Measurements from ENCODE around the gene MAGI2.
"Not testable (repeated sequence)": the region's sequence is repeated elsewhere in the genome, so short reads cannot be mapped to it uniquely, and the experiment has no call there.

Gene MAGI2

DNA sequence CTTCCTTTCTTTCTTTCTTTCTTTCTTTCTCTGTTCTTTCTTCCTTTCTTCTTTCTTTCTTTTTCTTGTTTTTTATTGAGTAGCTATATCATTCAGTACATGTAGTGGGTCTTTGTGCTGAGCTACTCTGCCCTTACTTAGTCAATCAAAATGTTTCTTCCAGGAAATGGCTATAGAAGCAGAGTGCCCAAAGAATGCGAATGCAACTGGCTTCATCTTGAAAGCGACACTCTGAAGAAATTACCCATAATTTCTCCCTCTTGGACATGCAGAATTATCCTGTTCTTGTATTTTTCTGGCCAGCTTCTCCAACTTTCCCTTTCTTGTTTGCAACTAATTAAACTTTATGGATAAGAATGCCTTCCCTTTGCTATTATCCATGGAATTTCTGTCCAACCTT lies 441.5 kb downstream of the MAGI2 start:
- DNase-seq: no peak

DNA sequence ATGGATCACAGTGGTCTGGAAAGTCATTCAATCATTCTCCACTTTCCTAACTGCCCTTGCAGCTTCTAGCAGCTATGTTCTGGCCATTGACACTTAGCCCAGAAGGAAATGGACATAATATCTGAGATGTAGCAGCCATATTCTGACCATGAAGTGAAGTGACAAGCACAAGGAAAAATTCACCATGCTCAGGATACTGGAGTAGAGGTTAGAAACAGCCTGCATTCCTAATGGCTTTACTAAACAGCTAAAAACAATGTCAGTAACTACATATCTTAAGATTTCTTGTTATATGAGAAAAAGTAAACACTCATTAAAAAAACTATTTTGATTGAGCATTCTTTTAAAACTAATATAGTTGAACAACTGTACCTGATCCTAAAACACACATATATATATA lies 443.8 kb downstream of the MAGI2 start:
- DNase-seq: no peak

DNA sequence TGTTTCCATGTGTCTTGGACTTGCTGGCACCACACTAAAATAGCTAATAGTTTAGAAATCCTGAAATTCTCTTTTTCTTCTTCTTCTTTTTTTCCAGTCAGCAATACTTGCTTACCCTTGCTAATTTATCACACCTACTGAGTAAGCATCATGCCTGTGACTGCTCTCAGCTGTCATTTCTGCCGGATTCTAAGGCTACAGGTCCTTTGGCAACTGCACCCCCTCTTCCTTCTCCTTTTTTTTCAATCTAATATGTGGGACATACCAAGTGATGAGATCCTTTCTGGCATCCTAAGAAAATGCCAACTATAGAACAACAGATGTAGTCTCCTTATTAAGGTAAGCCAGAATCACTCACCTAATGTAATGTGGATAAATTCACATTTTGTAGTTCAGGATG lies 444.7 kb downstream of the MAGI2 start:
- no peak for DNase-seq

DNA sequence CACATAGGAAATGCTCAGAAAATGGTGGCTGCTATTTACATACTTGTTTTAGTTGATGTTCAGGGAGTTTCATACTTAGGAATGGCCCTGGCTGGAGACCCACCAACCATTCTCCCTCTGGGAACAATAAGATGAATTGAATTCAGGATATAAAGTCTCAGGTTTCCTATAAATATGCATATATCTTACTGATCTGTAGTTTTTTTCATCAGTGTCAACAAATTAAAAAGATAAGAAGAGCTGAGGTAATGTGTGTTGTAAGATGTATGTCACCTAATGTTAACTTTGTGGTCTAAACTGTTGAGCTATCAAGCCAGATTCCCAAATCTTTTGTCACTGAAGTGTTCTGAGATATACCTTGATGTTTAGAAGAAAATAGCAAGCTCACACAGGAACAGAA lies 457.5 kb downstream of the MAGI2 start:
- DNase-seq: no peak

DNA sequence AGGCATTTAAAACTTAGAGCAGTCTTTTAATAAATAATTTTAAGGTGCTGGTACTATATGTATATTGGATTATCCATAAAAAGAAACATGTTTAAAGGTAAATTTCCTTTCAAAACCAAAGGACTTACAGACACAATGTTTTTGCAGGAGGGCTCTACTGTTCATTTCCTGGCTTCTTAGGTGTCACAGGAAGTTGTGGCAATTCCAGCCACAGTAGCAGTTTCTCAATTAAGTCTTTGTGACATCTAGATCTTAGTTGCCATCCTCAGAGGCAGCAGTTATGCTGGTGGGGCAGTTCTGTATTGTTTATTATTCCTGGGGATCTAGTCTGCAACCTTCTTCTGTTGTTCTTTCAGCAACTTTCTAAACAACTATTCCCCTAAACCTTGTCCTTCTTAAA lies 460.1 kb downstream of the MAGI2 start:
- no peak for DNase-seq

DNA sequence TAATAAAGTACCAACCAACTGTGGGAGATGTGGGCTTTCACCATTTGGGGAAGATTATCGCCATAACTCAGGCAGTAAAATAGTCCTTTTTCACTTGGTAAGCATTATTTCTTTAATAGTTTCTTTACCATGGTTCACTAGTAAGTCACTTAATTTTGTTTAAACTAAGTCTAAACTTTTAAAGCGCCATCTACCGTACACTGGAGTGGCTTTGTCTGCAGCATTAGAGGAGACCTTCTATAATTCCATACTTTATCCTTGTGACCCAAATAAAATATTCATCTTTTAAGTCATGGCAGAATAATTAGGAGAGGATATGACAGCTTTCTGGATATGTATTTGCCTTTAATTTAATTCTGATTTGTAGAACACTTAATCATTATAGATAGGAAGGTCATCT lies 468.0 kb downstream of the MAGI2 start:
- no peak for DNase-seq

DNA sequence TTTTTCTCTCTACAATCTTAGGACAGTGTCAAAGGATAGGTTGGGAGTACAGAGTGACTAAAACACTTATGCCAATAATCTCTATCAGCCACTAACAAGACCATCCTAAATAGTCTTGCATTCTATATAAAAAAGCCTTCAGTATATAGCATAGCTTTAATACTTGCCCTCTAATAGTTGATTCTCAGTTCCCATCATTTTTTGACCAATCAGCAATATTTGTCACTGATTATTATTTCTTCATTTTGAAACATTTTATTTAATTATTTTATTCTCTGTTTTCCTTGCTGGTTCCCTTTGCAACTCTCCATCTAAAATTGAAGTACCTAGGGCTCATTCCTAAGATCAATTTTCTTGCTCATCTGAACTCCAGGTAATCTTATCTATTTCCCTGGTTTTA lies 470.0 kb downstream of the MAGI2 start:
- no peak for DNase-seq

DNA sequence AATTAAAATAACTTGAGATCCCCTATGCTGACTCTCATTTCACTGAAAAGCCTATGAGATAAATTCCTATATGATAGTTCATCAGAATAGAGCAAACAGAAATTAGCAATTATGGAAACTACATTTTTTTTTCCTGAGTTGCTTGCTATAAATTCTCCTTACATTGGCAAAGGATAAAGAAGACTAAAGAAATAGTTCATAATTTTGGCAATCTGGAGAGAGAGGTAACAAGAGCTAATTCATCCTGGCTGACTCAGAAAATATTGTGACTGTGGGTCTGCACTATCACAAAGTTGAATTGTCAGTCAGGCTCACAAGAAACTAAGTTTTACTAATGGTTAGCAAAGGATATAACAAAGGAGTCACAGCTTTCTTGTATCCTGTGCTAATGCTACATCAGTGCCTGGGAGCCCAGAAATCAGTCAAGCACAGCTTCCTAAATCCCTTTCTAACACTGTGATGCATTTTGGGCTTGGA lies 483.0 kb downstream of the MAGI2 start:
- DNase-seq: no peak

DNA sequence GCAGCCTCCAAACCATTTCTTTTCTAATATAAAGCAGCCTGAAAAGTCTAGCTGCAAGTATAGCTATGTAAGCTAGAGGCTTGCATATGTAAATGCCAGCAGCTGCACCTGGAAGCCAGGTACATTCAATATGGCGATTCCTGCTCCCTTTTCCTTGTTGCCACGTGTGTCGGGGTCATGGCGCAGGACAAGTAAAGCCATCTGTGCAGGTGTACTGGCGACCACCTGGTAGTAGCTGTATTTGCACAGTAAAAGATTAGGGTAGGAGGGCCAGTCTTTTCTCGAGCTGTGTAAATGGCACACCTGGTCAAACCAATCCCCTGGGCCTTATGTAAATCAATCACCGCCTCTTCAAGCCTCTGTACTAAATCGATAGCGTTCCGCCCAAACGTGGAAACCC lies 484.5 kb downstream of the MAGI2 start:
- no peak for DNase-seq

DNA sequence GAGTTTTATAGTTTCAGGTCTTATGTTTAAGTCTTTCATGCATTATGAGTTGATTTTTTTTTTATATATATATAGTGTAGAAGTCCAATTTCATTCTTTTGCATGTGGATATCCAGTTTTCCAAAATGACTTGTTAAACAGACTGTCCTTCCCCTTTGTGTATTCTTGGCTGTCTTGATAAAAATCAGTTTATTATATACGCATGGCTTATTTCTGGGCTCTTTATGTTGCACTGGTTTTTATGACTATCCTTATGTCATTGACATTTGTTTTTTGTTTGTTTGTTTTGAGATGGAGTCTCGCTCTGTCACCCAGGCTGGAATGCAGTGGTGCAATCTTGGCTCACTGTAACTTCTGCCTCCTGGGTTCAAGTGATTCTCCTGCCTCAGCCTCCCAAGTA lies 485.9 kb downstream of the MAGI2 start:
- not testable (repeated sequence) for DNase-seq

DNA sequence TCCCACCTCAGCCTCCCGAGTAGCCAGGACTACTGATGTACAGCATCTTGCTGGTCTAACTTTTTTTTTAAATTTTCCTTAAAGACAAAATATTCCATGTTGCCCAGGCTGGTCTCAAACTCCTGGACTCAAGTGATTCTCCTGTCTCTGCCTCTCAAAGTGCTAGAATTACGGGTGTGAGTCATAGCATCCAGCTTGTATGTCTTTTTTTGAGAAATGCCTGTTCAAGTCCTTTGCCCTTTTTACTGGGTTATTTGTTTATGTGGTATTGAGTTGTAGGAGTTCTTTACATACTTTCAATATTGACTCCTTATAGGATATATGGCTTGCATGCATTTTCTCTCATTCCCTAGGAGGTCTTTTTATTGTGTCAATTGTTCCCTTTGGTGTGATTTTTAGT lies 486.4 kb downstream of the MAGI2 start:
- no peak for DNase-seq

DNA sequence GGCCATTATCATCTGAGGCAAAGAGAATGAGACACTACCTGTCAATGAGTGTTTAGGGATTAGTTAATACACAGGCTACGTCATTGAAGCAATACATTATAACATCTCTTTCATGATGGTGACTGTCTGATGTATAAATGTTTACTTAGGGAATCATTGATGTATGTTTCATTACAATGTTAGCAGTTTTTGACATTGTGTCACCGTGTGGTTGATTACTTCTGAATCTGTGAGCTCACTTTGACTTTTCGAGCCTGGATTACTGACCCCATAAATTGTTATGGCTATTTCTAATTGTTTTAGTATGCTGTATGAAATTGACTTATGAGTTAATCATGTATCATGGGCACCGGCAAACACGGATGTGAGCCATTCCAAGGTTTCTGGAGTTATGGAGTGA lies 494.0 kb downstream of the MAGI2 start:
- DNase-seq: no peak

DNA sequence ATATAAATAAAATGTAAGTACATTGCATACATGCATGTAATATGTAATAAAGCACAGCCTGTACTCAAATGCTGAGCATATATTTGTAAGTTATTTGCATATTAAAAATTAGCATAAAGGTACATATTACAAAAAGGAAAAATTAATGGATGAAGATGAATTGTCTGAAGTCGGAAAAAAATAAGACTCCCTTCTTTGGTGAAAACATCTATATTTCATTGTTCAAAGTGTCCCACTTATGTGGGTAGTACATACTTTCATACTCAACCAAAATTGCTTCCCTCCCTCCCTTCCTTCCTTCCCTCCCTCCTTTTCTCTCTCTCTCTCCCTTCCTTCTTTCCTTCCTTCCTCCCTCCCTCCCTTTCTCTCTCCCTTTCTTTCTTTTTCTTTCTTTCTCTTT lies 498.1 kb downstream of the MAGI2 start:
- no peak for DNase-seq

DNA sequence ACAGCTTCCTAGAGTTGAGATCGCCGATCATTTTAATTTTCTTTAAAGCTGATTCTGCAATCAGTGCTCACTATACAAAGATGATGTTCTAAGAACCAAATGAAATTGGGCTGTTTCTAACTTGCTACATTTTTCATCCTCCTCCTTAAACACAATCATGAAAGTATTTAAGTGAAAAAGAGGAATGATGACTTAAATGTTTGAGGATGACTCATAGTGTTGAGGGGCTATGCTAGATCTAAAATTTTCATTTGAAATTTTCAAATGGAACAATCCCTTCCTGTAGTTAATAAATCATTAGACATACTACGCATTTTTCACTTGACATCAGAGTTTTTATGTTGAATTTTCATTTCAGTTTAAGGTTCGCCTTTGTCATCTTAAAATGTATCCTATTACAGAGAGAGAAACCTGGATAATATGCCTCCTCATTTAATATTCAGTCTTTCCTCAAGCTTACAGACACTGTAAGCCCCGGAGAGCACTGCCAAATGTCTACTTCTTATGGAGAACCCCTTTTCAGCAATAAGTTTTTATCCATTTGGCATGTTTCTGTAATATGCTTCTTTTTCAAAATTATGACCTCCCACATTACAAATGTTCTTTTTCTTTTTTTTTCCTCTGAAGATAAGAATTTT lies 499.6 kb downstream of the MAGI2 start:
- DNase-seq: no peak

DNA sequence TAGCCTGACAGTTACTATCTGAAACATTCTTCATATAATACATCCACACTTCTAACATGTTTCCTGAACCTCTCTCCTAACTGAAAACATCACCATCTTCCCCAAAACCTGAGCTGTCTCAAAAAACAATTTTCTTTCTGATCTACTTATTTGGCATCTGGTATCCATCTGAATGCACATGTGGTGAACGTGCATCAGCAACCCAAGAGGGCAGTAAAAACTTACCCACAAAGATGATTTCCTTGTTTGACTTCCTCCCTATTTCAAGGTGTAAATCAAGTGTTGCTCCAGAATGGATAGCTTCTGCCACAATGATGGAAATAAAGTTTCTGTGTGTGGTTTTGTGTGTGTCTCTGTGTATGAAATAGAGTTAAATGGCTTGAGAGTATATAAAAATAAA lies 500.4 kb downstream of the MAGI2 start:
- no peak for DNase-seq

DNA sequence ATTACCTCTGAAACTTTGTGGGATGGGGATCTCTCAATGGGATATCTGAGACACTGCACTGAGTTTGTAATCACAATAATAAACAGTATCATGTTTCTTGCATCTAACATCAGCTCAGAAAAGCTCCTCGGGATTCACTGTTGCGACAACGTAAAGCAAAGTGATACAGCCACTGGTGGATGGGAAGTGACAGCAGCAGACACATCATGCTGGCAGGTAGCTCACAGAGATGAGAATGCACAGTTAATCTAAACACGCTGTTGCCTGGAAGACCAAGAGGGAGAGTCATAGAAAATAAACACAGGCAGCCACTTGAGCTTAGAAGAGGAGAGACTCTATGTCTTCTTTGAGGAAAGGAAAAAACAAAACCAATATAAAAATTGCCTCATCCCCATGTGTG lies 513.8 kb downstream of the MAGI2 start:
- DNase-seq: no peak

DNA sequence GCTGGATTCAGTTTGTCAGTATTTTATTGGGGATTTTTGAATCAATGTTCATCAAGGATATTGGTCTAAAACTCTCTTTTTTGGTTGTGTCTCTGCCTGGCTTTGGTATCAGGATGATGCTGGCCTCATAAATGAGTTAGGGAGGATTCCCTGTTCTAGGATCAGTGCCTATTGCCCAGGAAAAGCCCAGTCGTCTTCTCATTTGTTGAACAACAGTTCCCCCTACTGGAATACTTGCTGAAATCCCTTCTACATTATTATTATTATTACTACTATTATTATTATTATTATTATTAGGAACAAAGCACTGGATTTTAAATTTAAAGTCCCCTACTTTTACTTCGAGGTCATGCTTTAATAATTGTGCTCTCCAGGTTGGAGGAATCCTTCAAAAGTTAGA lies 528.9 kb downstream of the MAGI2 start:
- no peak for DNase-seq

DNA sequence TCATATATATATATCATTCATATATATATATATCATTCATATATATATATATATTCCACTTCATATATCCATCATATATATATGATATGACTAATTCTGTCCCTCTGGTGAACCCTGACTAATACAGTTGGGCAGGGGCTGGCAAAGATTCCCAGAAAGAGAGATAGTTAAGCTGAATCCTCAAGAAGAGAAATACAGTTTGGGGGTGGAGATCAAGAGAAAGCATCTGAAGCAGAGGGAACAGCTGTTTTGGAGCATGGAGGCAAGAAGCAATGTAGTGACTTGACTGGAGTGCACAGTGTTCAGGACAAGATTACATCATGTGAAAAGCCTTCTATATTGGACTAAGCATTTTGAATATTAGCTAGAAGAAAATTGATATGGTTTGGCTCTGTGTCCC lies 540.7 kb downstream of the MAGI2 start:
- DNase-seq: no peak

DNA sequence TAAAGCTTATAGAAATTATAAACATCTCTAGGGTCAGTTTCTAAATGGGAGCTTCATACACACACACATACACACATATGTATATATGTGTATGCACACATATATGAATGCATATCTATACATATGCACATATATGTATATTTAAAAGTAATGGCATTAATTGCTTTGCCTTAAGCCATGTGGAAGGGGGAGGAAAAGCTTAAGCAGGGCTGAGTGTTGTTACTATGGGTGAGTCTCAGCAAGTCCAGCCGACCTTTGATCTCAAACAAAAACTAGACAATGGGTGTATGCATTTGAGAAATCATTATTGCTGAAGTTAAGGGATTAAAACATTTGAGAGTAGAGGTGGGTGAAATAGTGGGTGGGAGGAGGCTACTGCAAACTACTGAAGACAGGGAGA lies 546.7 kb downstream of the MAGI2 start:
- DNase-seq: no peak

DNA sequence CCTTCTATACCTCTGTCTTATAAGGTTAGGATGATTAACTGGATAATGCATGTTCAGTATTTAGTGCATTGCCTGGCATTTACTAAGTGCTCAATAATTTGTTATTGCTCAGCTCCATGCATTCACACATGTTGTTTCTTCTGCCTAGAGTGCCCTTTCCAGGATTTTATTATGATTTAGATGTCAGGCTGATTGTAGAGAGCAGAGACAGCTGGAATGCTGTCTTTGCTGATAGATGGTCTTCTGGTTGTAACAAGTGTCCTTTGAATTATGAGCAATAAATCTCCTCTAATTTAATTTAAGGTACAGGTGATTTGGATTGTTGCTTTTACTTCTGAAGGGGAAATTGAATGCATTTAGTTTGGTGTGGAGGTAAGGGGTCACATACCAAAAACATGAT lies 548.0 kb downstream of the MAGI2 start:
- DNase-seq: no peak

DNA sequence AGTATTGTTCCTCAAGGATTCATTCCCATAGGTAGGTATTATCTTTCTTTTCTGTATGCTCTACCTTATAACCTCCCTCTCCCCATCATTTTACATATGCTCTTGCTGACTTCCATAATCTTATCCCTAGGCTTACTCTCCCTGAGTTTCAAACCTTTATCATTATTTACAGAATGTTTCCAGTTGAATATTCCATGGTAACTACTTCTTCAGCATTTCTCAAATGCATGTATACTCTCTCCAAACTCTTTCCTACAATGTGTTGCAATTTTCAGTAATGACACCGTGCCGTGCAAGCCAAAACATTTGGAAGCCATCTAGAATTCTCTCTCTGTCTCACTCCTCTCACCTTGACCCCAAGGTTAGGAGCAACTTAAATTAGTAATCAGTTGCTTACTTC lies 548.5 kb downstream of the MAGI2 start:
- DNase-seq: no peak

DNA sequence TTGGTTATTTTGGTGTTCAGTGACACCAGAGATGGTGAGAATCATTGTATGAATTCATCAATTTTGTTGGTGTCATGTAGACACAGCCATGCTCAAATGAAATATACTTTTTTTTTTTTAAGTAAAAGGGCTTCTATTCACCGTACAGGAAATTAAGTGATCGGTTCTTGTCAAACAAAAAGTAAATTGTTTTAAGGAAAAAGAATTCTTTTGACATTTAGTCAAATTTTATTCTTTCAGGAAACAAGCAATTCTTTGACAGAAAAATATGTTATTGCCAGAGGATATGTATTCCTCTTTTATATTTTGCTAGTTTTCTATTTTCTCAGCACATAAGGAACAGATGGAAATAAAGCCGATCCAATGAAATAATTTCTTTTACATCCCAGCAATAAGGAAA lies 551.9 kb downstream of the MAGI2 start:
- DNase-seq: no peak

DNA sequence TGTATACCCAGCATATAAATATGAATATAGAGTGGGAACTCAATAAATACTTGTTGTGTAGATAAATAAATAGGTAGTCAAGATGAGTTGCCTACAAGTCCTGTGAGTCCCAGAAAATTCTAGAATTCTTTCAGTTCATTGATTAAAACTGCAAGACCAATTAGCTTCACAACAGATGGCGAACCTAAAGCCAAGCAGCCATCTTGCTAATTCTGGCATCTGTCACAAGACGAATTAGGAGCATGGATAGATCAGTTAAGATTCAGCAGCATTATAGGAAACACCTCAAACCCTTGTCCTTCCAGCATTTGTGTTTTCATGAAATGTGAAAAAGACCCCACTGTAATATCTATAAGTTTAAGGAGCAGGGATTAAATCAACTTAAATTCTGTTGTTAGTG lies 552.7 kb downstream of the MAGI2 start:
- no peak for DNase-seq

DNA sequence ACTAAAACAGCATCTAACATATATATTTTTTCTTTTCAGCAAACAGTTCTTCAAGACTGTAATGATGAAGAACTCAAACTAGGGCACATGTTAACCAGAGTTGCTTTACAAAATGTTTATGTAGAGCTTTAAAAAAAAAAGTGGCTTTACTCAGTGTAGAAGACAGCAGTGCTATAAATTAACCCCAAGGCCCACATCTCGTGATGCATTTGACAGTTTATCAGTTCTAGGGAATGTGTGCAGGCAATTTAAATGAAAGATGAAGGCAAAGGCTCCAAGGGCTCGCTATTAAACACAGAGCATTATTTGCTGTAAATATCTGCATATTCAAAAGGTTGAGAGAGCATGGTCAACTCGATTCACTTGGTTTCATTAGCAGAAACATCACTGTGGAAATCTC lies 558.1 kb downstream of the MAGI2 start:
- no peak for DNase-seq

DNA sequence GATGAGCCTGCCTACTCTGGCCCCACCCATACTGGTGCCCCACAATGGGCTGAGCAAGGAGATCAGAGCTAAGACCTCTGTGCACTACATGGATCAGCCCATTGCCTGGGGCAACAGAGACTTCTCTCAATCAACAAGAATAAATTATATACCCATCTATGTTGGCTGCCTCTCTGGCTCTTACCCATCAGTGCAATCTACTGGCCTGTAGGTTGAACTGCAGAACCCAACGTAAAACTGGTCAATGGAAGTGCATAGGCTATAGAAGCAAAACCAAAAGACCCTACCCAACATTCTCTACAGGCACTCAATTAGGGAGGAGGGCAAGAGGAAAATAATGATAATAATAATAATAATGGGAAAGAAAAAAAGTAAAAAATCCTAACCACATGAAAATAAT lies 574.3 kb downstream of the MAGI2 start:
- DNase-seq: no peak

DNA sequence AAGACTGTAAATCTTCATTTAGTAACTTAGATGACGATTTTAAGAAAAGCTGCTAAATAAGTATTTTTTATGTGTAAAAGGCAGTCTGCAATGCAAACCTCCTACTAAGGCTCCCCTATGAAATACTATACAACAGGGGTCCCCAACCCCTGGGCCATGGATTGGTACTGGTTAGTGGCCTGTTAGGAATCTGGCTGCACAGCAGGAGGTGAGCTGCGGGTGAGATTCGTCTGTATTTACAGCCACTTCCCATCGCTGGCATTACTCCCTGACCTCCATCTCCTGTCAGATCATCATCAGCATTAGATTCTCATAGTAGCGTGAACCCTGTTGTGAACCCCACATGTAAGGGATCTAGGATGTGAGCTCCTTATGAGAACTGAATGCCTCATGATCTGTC lies 580.4 kb downstream of the MAGI2 start:
- no peak for DNase-seq
